Measurements from ENCODE around the gene RTBDN.
"Not testable (repeated sequence)": the region's sequence is repeated elsewhere in the genome, so short reads cannot be mapped to it uniquely, and the experiment has no call there.

The RTBDN gene

GRCh38 chr19:12817810-12818209, 16.6 kb downstream of the RTBDN start:
- DNase-seq: not testable (repeated sequence)

DNA sequence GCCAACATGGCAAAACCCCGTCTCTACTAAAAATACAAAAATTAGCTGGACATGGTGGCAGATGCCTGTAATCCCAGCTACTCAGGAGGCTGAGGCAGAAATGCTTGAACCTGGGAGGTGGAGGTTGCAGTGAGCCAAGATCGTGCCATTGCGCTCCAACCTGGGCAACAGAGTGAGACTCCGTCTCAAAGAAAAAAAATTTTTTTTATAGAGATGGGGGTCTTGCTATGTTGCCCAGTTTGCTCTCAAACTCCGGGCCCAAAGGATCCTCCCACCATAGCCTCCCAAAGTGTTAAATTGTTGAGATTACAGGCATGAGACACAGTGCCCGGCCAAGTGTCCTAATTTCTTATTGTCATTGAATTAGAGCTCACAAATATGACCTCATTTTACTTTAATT, 17.2 kb downstream of the RTBDN start:
- not testable (repeated sequence) for DNase-seq

DNA sequence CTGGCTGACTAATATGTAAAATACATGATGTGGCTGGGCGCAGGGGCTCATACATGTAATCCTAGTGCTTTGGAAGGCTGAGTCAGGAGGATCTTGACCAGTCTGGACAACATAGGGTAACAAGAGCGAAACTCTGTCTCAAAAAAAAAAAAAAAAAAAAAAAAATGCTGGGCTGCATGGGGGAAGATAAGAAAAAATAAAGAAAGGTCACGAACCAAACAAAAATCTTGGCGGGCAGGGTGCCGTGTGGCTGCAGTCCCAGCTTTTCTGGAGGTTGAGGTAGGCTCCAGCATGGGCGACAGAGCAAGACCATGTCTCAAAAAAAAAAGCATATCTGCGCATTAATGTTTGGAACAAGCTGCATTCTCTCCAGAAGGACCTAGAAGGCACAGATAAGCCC, 19.3 kb downstream of the RTBDN start:
- DNase-seq: no peak

DNA sequence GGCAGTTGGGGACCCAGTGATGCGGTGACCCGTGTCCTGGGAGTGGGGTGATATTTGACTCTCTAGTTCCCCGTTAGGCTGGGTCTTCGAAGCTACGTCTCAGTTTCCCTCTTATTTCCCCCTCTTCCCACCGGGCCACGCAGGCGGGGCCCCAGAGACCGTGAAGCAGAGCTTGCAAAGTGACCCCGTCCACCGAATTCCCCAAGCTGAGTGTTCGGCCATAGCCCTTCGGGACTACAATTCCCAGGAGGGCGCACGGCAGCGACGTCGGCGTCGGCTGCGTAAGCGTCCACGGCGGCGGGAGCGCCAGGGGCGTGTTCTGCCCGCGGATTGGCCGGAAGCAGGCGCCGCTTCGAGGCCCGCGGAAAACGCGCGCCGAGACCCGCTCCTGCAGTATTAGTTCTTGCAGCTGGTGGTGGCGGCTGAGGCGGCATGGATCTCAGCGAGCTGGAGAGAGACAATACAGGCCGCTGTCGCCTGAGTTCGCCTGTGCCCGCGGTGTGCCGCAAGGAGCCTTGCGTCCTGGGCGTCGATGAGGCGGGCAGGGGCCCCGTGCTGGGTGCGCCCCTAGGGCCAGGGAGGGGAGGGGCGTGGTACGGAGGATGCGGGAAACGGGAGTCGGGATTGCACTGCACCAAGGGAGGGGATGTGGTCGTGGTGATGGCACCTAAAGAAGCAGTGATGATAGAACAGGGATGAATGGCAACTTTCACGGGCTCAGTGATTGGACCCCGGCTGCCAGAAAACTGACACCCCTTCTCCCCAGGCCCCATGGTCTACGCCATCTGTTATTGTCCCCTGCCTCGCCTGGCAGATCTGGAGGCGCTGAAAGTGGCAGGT, 27.9 kb downstream of the RTBDN start, which contains the start of gene RNASEH2A:
RNASEH2A (plus strand) TSS at position 343 of the 840 bp plus-strand sequence; CDS start at position 433, 90 bp downstream.
- DNase-seq: peak; percentile 89 to 93

DNA sequence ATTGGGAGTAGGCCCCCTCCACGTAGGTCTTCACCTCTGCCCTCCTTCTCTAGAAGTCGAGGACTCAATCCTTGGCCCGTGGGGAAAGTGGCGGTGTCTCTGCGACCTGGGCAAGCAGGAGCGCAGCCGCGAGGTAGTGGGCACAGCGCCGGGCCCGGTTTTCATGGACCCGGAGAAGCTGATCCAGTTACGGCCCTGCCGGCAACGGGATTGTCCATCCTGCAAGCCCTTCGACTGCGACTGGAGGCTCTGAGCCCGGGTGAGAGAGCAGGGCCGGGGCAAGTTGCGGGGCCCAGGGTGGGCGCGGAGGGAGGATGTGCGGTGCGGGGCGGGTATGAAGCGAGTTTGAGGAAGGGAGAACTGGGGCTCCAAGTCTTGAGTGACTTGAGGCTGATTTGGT, 30.3 kb downstream of the RTBDN start:
- no peak for DNase-seq

GRCh38 chr19:12802267-12803106, 31.9 kb downstream of the RTBDN start:
- no peak for DNase-seq

DNA sequence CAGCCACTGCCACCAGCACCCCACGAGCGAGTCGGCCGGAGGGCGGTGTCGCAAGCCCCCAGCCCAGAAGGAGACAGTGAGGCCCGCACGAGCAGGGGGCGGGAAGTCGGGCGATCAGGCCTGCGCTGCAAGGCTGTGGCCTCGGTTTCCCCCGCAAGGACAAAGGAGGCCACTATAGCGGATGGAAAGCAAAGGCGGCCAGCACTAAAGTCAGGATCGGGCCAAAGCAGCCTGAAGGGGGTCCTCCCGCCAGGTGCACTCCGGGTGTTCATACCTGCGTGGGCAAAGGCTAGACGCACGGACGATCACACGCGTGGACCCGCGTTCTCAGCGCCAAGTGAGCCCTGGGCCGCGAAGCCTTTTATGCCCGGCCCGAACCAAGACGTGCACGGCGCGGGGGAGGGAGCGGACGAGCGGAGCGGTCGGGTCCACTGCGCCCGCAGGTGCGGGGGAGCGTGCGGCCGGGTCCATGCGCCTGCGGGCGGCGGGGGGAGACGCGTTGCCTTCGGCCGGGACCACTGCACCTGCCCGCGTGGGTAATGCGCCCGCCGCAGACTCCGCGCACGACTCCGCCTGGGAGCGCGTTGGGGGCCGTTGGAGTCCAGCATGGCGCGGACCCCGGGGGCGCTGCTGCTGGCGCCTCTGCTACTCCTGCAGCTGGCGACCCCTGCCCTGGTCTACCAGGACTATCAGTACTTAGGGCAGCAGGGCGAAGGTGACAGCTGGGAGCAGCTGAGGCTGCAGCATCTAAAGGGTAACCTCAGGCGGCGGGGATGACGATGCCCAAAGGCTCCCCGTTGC, 32.7 kb downstream of the RTBDN start, which contains the start of the genes PRDX2 and THSD8:
PRDX2 (minus strand) TSS at position 335 of the 801 bp plus-strand sequence. CDS start 539 bp downstream, outside the sequence.
THSD8 (plus strand) TSS at position 604 of the 801 bp plus-strand sequence; CDS start at position 607, 3 bp downstream.
- DNase-seq: peak; percentile 13 to 45

DNA sequence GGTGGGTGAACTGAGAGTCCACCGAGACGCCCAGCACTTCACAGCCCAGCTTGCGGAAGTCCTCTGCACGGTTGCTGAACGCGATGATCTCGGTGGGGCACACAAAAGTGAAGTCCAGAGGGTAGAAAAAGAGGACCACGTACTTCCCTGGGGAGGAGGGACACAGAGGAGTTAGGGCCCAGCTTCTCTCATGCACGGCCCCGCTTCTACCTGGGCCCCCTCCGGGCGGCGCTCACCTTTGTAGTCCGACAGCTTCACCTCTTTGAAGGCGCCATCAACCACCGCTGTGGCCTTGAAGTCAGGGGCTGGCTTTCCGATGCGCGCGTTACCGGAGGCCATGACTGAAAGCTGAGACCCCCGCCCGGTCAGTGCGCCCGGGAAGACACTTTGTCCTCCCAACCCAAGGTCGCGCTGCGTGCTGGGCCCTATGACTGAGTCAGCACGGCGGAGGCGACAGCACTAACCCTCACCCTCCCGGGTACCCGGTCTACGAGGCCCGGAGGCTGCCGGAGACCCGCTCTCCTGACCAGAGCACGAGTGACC, 33.4 kb downstream of the RTBDN start:
- no peak for DNase-seq

DNA sequence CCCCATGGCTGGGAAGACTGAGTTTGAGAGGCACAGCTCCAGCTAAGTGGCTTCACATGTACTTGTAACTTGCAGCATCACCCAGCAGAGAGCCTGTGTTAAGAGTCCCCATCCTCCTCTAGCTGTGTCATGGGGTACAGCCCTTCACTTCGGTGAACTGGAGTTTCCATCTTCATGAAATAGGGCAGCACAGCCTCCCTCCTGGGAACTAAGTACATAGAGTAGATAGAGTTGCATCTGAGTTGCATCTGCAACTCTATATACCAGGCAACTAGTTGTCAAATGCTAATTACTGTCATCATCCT, 34.0 kb downstream of the RTBDN start:
- DNase-seq: no peak

DNA sequence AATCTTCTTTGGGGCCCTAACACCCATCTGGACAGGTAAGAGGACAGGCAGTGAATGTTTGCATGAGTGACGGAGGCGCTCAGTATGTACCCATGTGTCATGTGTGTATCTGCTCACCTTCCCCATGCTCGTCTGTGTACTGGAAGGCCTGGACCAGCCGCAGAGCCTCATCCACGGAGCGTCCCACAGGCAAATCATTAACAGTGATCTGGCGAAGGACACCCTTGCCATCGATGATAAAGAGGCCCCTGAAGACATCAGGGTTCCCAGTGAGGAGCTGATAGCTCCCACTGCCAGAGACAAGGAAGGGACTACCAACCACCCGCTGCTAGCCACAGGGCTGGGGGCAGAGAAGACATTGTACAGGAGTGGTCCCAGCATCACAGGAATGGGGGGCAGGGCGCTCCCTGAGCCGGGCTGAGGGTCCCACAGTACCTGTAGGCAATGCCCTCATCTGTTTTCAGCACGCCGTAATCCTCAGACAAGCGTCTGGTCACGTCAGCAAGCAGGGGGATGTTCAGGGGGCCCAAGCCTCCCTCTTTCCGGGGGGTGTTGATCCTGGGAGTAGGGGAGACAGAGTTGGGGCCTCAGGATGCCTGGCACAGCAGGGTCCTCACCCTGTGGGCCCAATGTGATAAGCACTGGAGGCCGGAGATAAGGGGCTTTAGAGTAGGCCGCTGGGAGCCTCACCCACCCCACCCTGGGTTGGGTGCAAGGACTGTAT, 34.5 kb downstream of the RTBDN start:
- DNase-seq: no peak

DNA sequence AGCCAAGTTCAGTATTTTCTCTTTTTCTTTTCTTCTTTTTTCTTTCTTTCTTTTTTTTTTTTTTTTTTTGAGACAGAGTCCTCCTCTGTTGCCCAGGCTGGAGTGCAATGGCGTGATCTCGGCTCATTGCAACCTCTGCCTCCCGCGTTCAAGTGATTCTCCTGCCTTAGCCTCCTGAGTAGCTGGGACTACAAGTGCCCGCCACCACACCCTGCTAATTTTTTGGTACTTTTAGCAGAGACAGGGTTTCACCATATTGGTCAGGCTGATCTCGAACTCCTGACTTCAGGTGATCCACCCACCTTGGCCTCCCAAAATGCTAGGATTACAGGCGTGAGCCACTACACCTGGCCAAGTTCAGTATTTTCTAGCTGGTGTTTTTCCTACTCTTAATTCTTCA, 36.8 kb downstream of the RTBDN start:
- not testable (repeated sequence) for DNase-seq

GRCh38 chr19:12797141-12797587, 37.2 kb downstream of the RTBDN start:
- DNase-seq: no peak

- peak; percentile 77 to 84 for DNase-seq
These were observed 38.0 kb downstream of the RTBDN start for GRCh38 chr19:12796146-12797071.

GRCh38 chr19:12794971-12795381, 39.4 kb downstream of the RTBDN start:
- no peak for DNase-seq

- peak; percentile 16 to 38 for DNase-seq
These were observed 40.0 kb downstream of the RTBDN start for GRCh38 chr19:12794196-12794941.

DNA sequence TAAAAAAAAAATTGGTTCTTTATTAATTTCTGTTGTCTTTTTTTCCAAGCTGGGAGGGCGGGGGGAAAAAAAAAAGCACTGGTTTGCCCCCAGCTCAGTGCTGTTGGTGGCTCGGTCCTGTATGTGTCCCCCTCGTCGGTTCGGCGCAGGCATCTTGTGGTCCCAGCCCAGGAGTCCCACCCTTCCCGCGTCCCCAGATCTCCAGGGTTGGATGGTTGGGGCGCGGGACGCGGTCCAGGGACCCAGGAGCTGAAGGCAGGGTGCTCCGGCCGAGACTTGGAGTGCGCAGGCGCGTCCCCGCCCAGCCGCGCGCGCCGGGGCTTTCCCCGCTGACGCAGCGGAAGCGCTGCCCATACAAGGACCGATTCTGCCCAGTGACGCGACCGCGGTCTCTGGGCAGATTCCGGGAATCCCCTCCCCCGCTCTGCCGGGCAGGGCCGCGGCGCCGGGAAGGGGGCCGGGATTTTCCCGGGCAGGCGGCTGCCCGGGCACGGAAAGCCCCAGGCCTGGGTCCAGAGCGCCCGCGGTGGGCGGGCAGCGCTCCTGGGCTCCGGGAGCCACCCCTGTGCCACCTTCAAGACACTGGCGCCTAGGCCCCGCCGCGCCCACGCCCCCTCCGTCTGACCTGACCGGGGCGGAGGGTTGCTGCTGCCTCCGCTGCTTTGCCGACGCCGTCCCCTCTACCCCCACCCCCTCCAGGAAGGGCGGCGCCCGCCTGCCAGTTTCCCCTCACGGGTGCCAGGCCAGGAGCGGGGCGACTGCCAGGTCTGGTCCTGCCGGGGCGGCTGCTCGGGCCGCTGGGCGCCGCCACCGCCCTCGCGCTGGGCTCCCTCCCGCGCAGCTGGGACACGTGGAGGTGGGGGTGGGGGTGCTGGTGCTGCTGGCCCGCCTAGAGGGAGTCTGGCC, 40.8 kb downstream of the RTBDN start:
- peak; percentile 93 to 94 for DNase-seq

DNA sequence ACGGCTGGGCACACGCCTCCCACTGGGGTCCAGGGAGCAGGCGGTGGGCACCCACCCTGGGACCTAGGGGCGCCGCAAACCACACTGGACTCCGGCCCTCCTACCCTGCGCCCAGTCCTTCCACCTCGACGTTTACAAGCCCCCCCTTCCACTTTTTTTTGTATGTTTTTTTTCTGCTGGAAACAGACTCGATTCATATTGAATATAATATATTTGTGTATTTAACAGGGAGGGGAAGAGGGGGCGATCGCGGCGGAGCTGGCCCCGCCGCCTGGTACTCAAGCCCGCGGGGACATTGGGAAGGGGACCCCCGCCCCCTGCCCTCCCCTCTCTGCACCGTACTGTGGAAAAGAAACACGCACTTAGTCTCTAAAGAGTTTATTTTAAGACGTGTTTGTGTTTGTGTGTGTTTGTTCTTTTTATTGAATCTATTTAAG, 41.5 kb downstream of the RTBDN start:
- DNase-seq: no peak
